Nephron (organoid): Measurements from ENCODE around the gene COMMD3.

ENCODE experiments used
- H3K27ac Mint-ChIP-seq, 3 experiments: 2 replicates each; pipeline ENCODE4 v1.8.0; 2020; ENCODE audit warnings: mixed read lengths in 3 of 3, mild to moderate bottlenecking in 2 of 3, moderate library complexity in 1 of 3
- H3K27me3 Mint-ChIP-seq: 2 replicates; pipeline ENCODE4 v1.8.0; 2021; ENCODE audit warnings: low read depth, mild to moderate bottlenecking, moderate library complexity, mixed read lengths
- H3K36me3 Mint-ChIP-seq: 2 replicates; pipeline ENCODE4 v1.8.0; 2020; ENCODE audit warnings: low read depth, mixed read lengths
- H3K4me1 Mint-ChIP-seq: 2 replicates; pipeline ENCODE4 v1.8.0; 2020; ENCODE audit warnings: mixed read lengths
- H3K4me3 Mint-ChIP-seq, 3 experiments: 2 replicates each; pipeline ENCODE4 v1.8.0; 2020; ENCODE audit warnings: mild to moderate bottlenecking in 3 of 3, mixed read lengths in 3 of 3, moderate library complexity in 2 of 3
- H3K9me3 Mint-ChIP-seq: 2 replicates; pipeline ENCODE4 v1.8.0; 2020; ENCODE audit warnings: mixed read lengths
- CTCF ChIP-seq, 3 experiments: fragments of 200-600 bp; sonication (generic); IDR thresholded peaks; one replicate each; pipeline ENCODE4 v1.5.0; 2021; ENCODE audit warnings: antibody characterized with exemption in 3 of 3; ENCODE audit not compliant: unreplicated experiment in 3 of 3

The COMMD3 gene

GRCh38 chr10:22321156-22321923 lies 5.2 kb downstream of the COMMD3 start:
- Mint-ChIP-seq H3K9me3 (no peaks in the 10 kb centered on the region), H3K36me3 (peaks cover 3% of the 10 kb centered on the region), H3K27ac (peak overlapping the region; percentile 45 to 89 (median 72)), H3K27me3 (peaks cover 69% of the 10 kb centered on the region), H3K4me3 (peak overlapping the region; percentile 88 to 89 (median 88)), H3K4me1 (peaks cover 67% of the 10 kb centered on the region)
- no peak for TF ChIP-seq CTCF (IDR thresholded peaks at IDR 0.05; ENCODE audit: unreplicated experiment in 3 of 3)

GRCh38 chr10:22321924-22322640 lies 5.9 kb downstream of the COMMD3 start:
- H3K4me3 Mint-ChIP-seq, result peak overlapping the region; percentile 93 to 98 (median 96)
- peaks cover 63% of the 10 kb centered on the region for H3K4me1 Mint-ChIP-seq
- no peaks in the 10 kb centered on the region for H3K9me3 Mint-ChIP-seq
- H3K27ac Mint-ChIP-seq, result peak overlapping the region; percentile 60 to 92 (median 90)
- peaks cover 6% of the 10 kb centered on the region for H3K36me3 Mint-ChIP-seq
- peaks cover 74% of the 10 kb centered on the region for H3K27me3 Mint-ChIP-seq
- TF ChIP-seq CTCF (IDR thresholded peaks at IDR 0.05; ENCODE audit: unreplicated experiment in 3 of 3), result no peak

GRCh38 chr10:22322641-22323160 lies 6.5 kb downstream of the COMMD3 start:
- H3K4me3 Mint-ChIP-seq, result peak overlapping the region; percentile 93 to 98 (median 96)
- H3K9me3 Mint-ChIP-seq, result no peaks in the 10 kb centered on the region
- peak overlapping the region; percentile 60 to 92 (median 90) for H3K27ac Mint-ChIP-seq
- H3K36me3 Mint-ChIP-seq, result peaks cover 10% of the 10 kb centered on the region
- peaks cover 77% of the 10 kb centered on the region for H3K27me3 Mint-ChIP-seq
- TF ChIP-seq CTCF (IDR thresholded peaks at IDR 0.05; ENCODE audit: unreplicated experiment in 3 of 3), result no peak
- H3K4me1 Mint-ChIP-seq, result peaks cover 57% of the 10 kb centered on the region

- Mint-ChIP-seq H3K9me3 (no peaks in the 10 kb centered on the region), H3K4me3 (peak overlapping the region; percentile 93 to 98 (median 96)), H3K27ac (peak overlapping the region in 1 of 3 experiments; percentile 29), H3K4me1 (peaks cover 47% of the 10 kb centered on the region), H3K36me3 (peaks cover 14% of the 10 kb centered on the region), H3K27me3 (peaks cover 71% of the 10 kb centered on the region)
- no peak for TF ChIP-seq CTCF (IDR thresholded peaks at IDR 0.05; ENCODE audit: unreplicated experiment in 3 of 3)
Observed at GRCh38 chr10:22323538-22324305, 7.5 kb downstream of the COMMD3 start.

- H3K27ac Mint-ChIP-seq, result peak overlapping the region in 2 of 3 experiments; percentile 29 to 77
- H3K36me3 Mint-ChIP-seq, result peaks cover 18% of the 10 kb centered on the region
- no peaks in the 10 kb centered on the region for H3K9me3 Mint-ChIP-seq
- H3K4me1 Mint-ChIP-seq, result peaks cover 42% of the 10 kb centered on the region
- peak overlapping the region; percentile 93 to 98 (median 96) for H3K4me3 Mint-ChIP-seq
- H3K27me3 Mint-ChIP-seq, result peaks cover 67% of the 10 kb centered on the region
- no peak for TF ChIP-seq CTCF (IDR thresholded peaks at IDR 0.05; ENCODE audit: unreplicated experiment in 3 of 3)
Observed at GRCh38 chr10:22324413-22324812, 8.2 kb downstream of the COMMD3 start.
